ENCODE data around the gene SYT5. TPM values are rescaled to one million over a fixed set of nuclear protein-coding genes. Genes with fewer than 3 reads are reported as not detected.

SYT5 gene
- total RNA-seq, 1 experiment from 2014 or later, result 4.5 TPM

DNA sequence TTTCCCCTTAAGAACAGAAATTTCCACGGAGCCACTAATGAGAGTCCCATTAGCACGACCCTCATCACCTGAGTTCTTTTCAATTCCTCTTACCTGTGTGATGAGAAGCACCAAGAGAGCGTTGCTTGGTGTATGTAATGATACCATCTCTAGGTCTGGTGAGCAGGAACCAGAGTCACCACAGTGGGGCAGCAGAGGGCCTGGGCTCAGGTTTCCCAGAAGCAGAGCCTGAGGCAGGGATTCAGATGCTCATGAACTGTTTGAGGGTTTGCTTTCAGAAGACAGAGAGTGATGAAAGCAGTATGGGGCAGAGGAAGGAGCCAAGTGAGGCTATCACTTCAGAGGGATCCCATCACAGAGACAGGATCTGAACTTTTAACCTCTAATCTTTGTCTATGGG lies 32.4 kb upstream of the SYT5 start:
- TF ChIP-seq CTCF (conservative IDR thresholded peaks at IDR 0.05), result peak; percentile 59; the same call in 2 of the 3 replicates
- Histone ChIP-seq H3K9me3 (ENCODE audit: control insufficient read depth, low read depth, low read length) (no peaks in the 10 kb centered on the region), H3T11ph (ENCODE audit: low read length) (no peak overlapping the region), H3K4ac (ENCODE audit: low read depth, low read length) (no peak overlapping the region), H2BK120ac (ENCODE audit: low read depth, low read length, poor library complexity, severe bottlenecking) (no peak overlapping the region), H3K23me2 (ENCODE audit: insufficient read length, low read depth, low read length, poor library complexity, severe bottlenecking) (peaks cover 3% of the 10 kb centered on the region), H3K27ac (ENCODE audit: insufficient read length, low read depth, low read length) (no peak overlapping the region), H4K91ac (ENCODE audit: insufficient read length, low read depth, low read length) (no peak overlapping the region), H3K79me1 (ENCODE audit: insufficient read depth, low read depth, low read length, poor library complexity, severe bottlenecking) (no peaks in the 10 kb centered on the region), H3K23ac (ENCODE audit: insufficient read length, low read depth, low read length) (no peak overlapping the region), H4K5ac (ENCODE audit: insufficient read length, low read depth, low read length) (no peak overlapping the region), H2BK5ac (ENCODE audit: insufficient read length, low read length) (no peak overlapping the region), H3K4me2 (ENCODE audit: insufficient read depth, insufficient read length, low read length) (no peak overlapping the region), H2BK12ac (ENCODE audit: insufficient read length, low read depth, low read length) (no peak overlapping the region), H3K9ac (ENCODE audit: extremely low read depth, insufficient read length, low read length) (no peak overlapping the region), H3K18ac (ENCODE audit: insufficient read length, low read depth, low read length) (no peak overlapping the region), H3K56ac (ENCODE audit: insufficient read length, low read depth, low read length) (no peak overlapping the region), H2BK15ac (ENCODE audit: low read depth, low read length) (no peak overlapping the region), H4K20me1 (ENCODE audit: control insufficient read depth, insufficient read depth, insufficient read length) (peaks cover 2% of the 10 kb centered on the region), H3K14ac (ENCODE audit: insufficient read depth, low read length) (no peak overlapping the region), H2BK20ac (ENCODE audit: low read depth, low read length, poor library complexity, severe bottlenecking) (no peak overlapping the region), H3K4me1 (ENCODE audit: insufficient read depth, low read length) (no peaks in the 10 kb centered on the region), H4K8ac (replicated peaks; ENCODE audit: insufficient read length, low read depth, low read length) (no peak overlapping the region), H2AFZ (ENCODE audit: low read length) (no peak overlapping the region), H3K79me2 (ENCODE audit: insufficient read depth, low read length) (no peaks in the 10 kb centered on the region), H3K27me3 (ENCODE audit: insufficient read depth, low read length) (no peaks in the 10 kb centered on the region), H2AK5ac (ENCODE audit: insufficient read length, low read length) (no peak overlapping the region)
- Mint-ChIP-seq H3K27ac (no peak overlapping the region), H3K36me3 (ENCODE audit: insufficient read depth in 1 of 3, low read depth in 3 of 3) (peaks cover 0 to 9% (median 6%) of the 10 kb centered on the region in 3 experiments; a peak in 5 of 7 replicates), H3K27me3 (ENCODE audit: low read depth) (peaks cover 45% of the 10 kb centered on the region), H3K4me3 (no peak overlapping the region; a peak in 1 of 5 replicates), H3K4me1 (peaks cover 11 to 13% of the 10 kb centered on the region in 2 experiments), H3K9me3 (peaks cover 24 to 46% of the 10 kb centered on the region in 2 experiments)
- no CpG with 5 or more reads among the region's 3 CpGs for WGBS (ENCODE audit: extremely low coverage, insufficient read length, low lambda C conversion rate)
- no peak for DNase-seq

Measured in H9 (cell line).